Prostate gland (tissue), 2 donors: ENCODE results near the gene GREB1. TPM values are rescaled to one million over a fixed set of nuclear protein-coding genes. Genes with fewer than 3 reads are reported as not detected.
A peak's percentile ranks its signal among the peaks of the same experiment; 100 is the strongest.

Experiments used
- DNase-seq: peaks from one replicate; pipeline ENCODE4 v3.0.0-alpha.2; 2019; ENCODE audit warnings: low spot score
- H3K27ac ChIP-seq, 2 donors: fragments of 200-600 bp; sonication (generic); 2 replicates each; pipeline ENCODE4 v1.5.1; 2017 to 2019
- H3K27me3 ChIP-seq: fragments of 200-600 bp; sonication (generic); replicated peaks from 2 replicates; pipeline ENCODE4 v1.5.1; 2019; ENCODE audit not compliant: insufficient read depth
- H3K36me3 ChIP-seq, 2 donors: fragments of 200-600 bp; sonication (generic); 1 replicate in 1 of 2; 2 replicates in 1 of 2; pipeline versions ENCODE4 v1.5.1 to v1.8.1; 2017 to 2019
- H3K4me1 ChIP-seq: fragments of 200-600 bp; sonication (generic); replicated peaks from 2 replicates; pipeline ENCODE4 v1.5.1; 2019
- H3K4me3 ChIP-seq, 2 donors: fragments of 200-600 bp; sonication (generic); 2 replicates each; pipeline ENCODE4 v1.5.1; 2017 to 2019
- H3K9me3 ChIP-seq: fragments of 200-600 bp; sonication (generic); 2 replicates; pipeline ENCODE4 v1.5.1; 2017
- POLR2A ChIP-seq: fragments of 450-650 bp; IDR thresholded peaks from one replicate; pipeline ENCODE4 v1.6.1; 2016; ENCODE audit warnings: antibody characterized with exemption, mild to moderate bottlenecking
- POLR2AphosphoS5 ChIP-seq: sonication (generic); formaldehyde crosslinking; IDR thresholded peaks from one replicate; pipeline ENCODE4 v1.6.1; 2017; ENCODE audit warnings: antibody characterized with exemption
- WGBS: methylation state at CpG from one replicate; pipeline ENCODE4 v1.1.5; 2018; 5-methylcytosine and 5-hydroxymethylcytosine counted together
- intact Hi-C: fragments of 100-400 bp; cut with DNase I; formaldehyde crosslinking; loops from one replicate; pipeline ENCODE4 v1.14.2; 2022
- total RNA-seq, 2 donors: library from RNA; depleted of rRNA; stranded (reverse); fragments of >200 nt; gene quantifications; one replicate each; pipeline ENCODE4 v1.1.0, GENCODE V29; 2016
- TF ChIP-seq, protein P1 (sequence below), 4 experiments: fragments of 200-600 bp in 2 of 4; fragments of 450-650 bp in 2 of 4; sonication (generic) in 2 of 4; IDR thresholded peaks; 1 replicate in 3 of 4; 2 replicates in 1 of 4; pipeline ENCODE4 v1.5.1; 2016 to 2019; ENCODE audit warnings: antibody characterized with exemption in 4 of 4, mild to moderate bottlenecking in 2 of 4, moderate library complexity in 2 of 4

The GREB1 gene
- total RNA-seq, 2 donors from 2014 or later = 224 to 392 TPM

DNA sequence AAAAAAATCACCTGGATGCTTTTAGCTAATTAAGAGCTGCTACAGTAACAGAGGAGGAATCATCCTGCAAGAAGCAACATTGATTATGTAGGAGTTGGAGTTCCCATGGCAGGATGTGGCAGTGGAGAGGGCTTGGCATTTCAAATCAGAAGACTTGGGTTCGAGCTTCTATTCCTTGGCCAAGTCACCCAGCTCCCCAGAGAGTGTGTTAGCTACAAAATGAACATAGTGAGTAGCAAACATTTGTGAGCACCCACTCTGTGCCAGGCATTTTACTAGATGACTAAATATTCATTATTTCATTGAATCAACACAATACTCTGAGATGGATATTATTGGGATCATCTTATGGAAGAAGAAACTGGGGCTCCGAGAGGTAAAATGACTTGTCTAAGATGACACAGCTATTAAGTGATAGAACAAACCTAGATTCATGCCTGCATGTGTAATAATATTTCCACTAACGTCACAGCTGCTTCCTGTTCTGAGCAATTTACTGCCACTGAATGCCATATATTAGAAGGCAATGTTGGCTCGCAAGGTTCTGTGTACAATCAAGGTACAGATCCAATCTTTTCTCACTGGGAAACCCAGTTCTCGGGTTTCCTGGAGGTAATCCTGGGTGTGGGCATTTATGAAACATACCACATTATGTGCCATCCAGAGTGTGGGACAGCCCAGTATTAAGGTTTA, 118.2 kb downstream of the GREB1 start:
- TF ChIP-seq POLR2AphosphoS5 = peak; percentile 38
- TF ChIP-seq, protein P1, sequence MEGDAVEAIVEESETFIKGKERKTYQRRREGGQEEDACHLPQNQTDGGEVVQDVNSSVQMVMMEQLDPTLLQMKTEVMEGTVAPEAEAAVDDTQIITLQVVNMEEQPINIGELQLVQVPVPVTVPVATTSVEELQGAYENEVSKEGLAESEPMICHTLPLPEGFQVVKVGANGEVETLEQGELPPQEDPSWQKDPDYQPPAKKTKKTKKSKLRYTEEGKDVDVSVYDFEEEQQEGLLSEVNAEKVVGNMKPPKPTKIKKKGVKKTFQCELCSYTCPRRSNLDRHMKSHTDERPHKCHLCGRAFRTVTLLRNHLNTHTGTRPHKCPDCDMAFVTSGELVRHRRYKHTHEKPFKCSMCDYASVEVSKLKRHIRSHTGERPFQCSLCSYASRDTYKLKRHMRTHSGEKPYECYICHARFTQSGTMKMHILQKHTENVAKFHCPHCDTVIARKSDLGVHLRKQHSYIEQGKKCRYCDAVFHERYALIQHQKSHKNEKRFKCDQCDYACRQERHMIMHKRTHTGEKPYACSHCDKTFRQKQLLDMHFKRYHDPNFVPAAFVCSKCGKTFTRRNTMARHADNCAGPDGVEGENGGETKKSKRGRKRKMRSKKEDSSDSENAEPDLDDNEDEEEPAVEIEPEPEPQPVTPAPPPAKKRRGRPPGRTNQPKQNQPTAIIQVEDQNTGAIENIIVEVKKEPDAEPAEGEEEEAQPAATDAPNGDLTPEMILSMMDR (IDR thresholded peaks at IDR 0.05) = no peak
- H3K4me1 ChIP-seq = no peaks in the 10 kb centered on the region
- no peak for DNase-seq
- intact Hi-C loops = no loop called here
- H3K27me3 ChIP-seq = no peaks in the 10 kb centered on the region
- H3K27ac ChIP-seq = no peak overlapping the region
- H3K36me3 ChIP-seq = no peaks in the 10 kb centered on the region
- no peaks in the 10 kb centered on the region for H3K9me3 ChIP-seq
- no peak overlapping the region for H3K4me3 ChIP-seq
- WGBS = 55% methylated on average over 5 of the region's 5 CpGs

DNA sequence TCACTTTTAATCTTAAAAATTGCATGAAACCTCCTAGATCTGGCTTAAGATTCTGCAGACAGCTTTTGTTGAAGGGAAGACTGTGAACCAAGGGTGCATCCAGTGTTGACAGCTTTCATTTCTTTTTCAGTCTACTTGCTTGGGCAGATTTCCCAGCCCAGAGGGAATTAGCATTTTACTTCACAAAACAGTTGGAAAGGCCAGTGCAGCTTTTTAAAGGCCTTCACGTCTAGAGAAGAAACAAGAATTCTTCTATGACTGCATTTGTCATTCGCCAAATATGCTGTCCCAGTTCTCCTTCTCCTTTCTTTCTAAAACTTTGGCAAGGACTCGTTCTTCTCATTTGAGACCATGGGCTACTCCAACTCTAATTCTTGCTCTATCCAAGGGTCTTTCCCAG, 118.7 kb downstream of the GREB1 start:
- TF ChIP-seq, protein P1 (IDR thresholded peaks at IDR 0.05) = no peak
- TF ChIP-seq POLR2A (no peak), POLR2AphosphoS5 (no peak)
- WGBS = 35% methylated on average over 3 of the region's 3 CpGs
- intact Hi-C loops = no loop called here
- no peaks in the 10 kb centered on the region for H3K27me3 ChIP-seq
- no peaks in the 10 kb centered on the region for H3K36me3 ChIP-seq
- no peaks in the 10 kb centered on the region for H3K4me1 ChIP-seq
- H3K4me3 ChIP-seq = no peak overlapping the region
- DNase-seq = no peak
- H3K27ac ChIP-seq = no peak overlapping the region
- H3K9me3 ChIP-seq = no peaks in the 10 kb centered on the region

DNA sequence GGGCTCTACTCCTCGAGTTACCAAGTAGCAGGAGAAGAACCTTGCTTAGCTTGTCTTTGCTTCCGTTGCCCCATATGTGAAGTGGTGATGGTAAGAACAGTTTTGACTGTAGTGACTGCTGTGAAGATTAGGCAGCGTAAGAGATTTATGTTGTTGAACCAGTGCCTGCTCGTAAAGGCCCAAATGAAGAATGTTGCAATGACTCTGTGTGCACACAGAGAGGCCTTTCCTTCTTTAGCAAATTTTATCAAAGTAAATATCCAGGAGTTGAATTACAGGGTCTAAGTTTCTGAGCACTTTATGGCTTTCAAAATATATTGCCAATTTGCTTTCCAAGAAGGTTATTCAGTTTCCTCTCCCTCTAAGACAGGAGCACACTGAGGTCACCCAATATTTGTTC, 121.7 kb downstream of the GREB1 start:
- intact Hi-C loops = no loop called here

DNA sequence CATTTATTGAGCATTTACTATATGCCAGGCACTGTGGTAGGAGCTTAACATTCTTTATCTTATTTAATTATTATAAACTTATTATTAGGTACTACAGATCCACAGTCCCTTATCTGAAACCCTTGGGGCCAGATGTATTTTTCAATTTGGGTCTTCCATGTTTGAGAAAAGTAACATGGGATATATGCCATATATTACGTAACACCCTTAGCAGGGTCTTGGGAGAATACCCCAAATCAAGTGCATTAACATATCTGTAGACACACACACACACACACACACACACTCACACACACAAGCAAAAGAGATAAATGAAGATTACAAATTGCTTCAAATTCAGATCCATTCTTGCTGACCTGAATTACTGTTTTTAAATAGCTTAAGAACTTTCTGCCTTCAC, 122.4 kb downstream of the GREB1 start:
- 97% methylated on average over 1 of the region's 1 CpG for WGBS
- Histone ChIP-seq H3K4me3 (no peak overlapping the region), H3K36me3 (no peaks in the 10 kb centered on the region), H3K4me1 (no peaks in the 10 kb centered on the region), H3K9me3 (no peaks in the 10 kb centered on the region), H3K27ac (no peak overlapping the region), H3K27me3 (no peaks in the 10 kb centered on the region)
- intact Hi-C loops = no loop called here
- DNase-seq = no peak
- TF ChIP-seq POLR2AphosphoS5 (no peak), POLR2A (no peak)
- TF ChIP-seq, protein P1 (IDR thresholded peaks at IDR 0.05) = no peak

More for the DNA sequence above, 121.7 kb downstream of the GREB1 start:
- Histone ChIP-seq H3K9me3 (no peaks in the 10 kb centered on the region), H3K27ac (no peak overlapping the region), H3K4me3 (no peak overlapping the region), H3K36me3 (no peaks in the 10 kb centered on the region), H3K4me1 (no peaks in the 10 kb centered on the region), H3K27me3 (no peaks in the 10 kb centered on the region)
- peak; percentile 69 for DNase-seq
- WGBS = 8% methylated on average over 4 of the region's 4 CpGs
- peak; percentile 90 for TF ChIP-seq POLR2AphosphoS5
- no peak for TF ChIP-seq POLR2A

DNA sequence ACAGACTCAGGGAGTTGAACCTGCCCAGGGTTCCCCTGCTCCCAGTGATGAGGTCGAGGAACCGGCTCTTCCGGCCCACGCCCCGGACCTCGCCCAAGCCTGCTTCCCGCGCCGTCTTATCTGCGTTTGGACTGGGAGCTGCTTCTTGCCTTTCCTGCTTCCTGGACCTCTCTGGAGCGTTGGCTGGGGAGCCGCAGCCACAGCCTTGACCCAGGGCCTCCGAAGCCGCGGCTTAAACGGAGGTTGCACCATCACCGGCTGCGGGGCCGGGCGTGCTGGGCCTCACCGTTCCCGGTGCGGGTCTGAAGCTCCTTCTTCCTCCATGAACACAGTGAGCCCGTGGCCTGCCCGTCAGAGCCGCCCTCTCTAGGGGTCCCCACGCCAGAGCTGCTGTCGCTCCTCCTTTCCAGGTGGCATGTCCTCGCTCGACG, 122.8 kb downstream of the GREB1 start:
- TF ChIP-seq, protein P1 (IDR thresholded peaks at IDR 0.05) = no peak
- TF ChIP-seq POLR2AphosphoS5 (no peak), POLR2A (no peak)
- intact Hi-C loops = no loop called here
- no peaks in the 10 kb centered on the region for H3K27me3 ChIP-seq
- H3K4me3 ChIP-seq = no peak overlapping the region
- DNase-seq = peak; percentile 31
- 74% methylated on average over 31 of the region's 31 CpGs for WGBS
- H3K27ac ChIP-seq = no peak overlapping the region
- H3K4me1 ChIP-seq = no peaks in the 10 kb centered on the region
- no peaks in the 10 kb centered on the region for H3K36me3 ChIP-seq
- H3K9me3 ChIP-seq = no peaks in the 10 kb centered on the region
